ENCODE data around the gene ANKS1A. TPM values are rescaled to one million over a fixed set of nuclear protein-coding genes. Genes with fewer than 3 reads are reported as not detected.
"Not testable (repeated sequence)": the region's sequence is repeated elsewhere in the genome, so short reads cannot be mapped to it uniquely, and the experiment has no call there.

ANKS1A gene
- total and polyA plus RNA-seq, 2 experiments from 2014 or later, result 12.1 to 31.9 TPM

DNA sequence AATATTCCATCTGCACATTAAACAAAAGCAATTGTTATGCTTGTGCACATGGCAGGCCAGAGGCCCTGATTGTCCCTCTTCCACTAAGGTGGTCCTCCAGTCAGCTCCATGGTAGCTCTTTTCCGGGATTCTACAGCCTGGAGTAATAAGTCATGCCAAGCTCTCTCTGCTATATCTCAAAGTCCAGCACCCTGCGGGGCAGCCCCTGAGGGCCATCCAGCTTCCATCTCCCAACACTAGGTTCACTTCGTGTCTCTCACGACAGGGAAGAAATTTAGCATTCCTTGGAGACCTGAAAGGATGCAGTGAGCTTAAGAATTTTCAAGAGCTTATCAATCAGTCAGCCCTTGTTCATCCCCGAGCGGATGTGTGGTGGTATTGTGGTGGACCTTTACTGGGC lies 112.3 kb downstream of the ANKS1A start:
- Mint-ChIP-seq H3K27ac (peak overlapping the region; percentile 67; the same call in 1 of the 2 replicates), H3K36me3 (ENCODE audit: low read depth) (peaks cover 33% of the 10 kb centered on the region)
- DNase-seq (ENCODE audit: low spot score); H3K9me3 Mint-ChIP-seq; H3K27ac ChIP-seq (ENCODE audit: low read depth); H3K4me3 Mint-ChIP-seq; H3F3A ChIP-seq (replicated peaks; ENCODE audit: low read depth); H4K20me1 ChIP-seq (replicated peaks; ENCODE audit: insufficient read depth); H3K4me1 Mint-ChIP-seq; ATAC-seq; H3K4me1 ChIP-seq (ENCODE audit: insufficient read depth); H3K36me3 ChIP-seq (ENCODE audit: insufficient read depth); H3K4me2 ChIP-seq; H2AFZ ChIP-seq; H3K79me2 ChIP-seq (replicated peaks; ENCODE audit: insufficient read depth); H3K9me2 ChIP-seq (ENCODE audit: insufficient read depth); H3K4me3 ChIP-seq; H3K27me3 Mint-ChIP-seq (ENCODE audit: insufficient read depth, low read depth, poor library complexity); H3K27me3 ChIP-seq (ENCODE audit: insufficient read depth): not testable (repeated sequence)

GRCh38 chr6:35003886-35004530 lies 115.0 kb downstream of the ANKS1A start:
- ATAC-seq; H3K27me3 Mint-ChIP-seq (ENCODE audit: insufficient read depth, low read depth, poor library complexity); H3K4me1 Mint-ChIP-seq; H2AFZ ChIP-seq; H3K27ac ChIP-seq (ENCODE audit: low read depth); H3K4me1 ChIP-seq (ENCODE audit: insufficient read depth); H3K36me3 Mint-ChIP-seq (ENCODE audit: low read depth); H3K79me2 ChIP-seq (replicated peaks; ENCODE audit: insufficient read depth); H3K4me3 Mint-ChIP-seq; DNase-seq (ENCODE audit: low spot score); H3K4me3 ChIP-seq; H3F3A ChIP-seq (replicated peaks; ENCODE audit: low read depth); H3K4me2 ChIP-seq; H3K9me3 Mint-ChIP-seq; H3K9me2 ChIP-seq (ENCODE audit: insufficient read depth); H4K20me1 ChIP-seq (replicated peaks; ENCODE audit: insufficient read depth); H3K27me3 ChIP-seq (ENCODE audit: insufficient read depth); H3K27ac Mint-ChIP-seq; H3K36me3 ChIP-seq (ENCODE audit: insufficient read depth): not testable (repeated sequence)

DNA sequence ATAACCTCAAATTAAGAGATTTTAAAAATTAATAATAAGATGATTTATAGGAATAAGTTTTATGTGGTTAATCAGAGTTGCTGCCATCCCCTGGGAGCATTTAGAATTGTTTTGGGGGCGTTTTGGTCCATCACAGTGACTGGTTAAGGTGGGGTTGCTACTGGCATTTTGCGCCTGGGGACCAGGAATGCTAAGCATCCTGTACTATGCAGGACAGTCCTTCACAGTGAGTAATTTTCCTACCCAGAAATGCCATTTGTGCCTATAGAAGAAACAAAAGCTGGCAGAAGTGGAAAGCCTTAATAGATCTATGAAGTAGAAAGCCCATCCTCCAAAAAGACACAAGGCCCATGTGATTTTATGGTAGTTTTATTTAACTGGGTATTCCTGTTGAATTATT lies 118.0 kb downstream of the ANKS1A start:
- H3K36me3 ChIP-seq (ENCODE audit: insufficient read depth), result peaks cover 2% of the 10 kb centered on the region; the same call in 1 of the 2 replicates
- H3K79me2 ChIP-seq (replicated peaks; ENCODE audit: insufficient read depth), result no peaks in the 10 kb centered on the region
- H4K20me1 ChIP-seq (replicated peaks; ENCODE audit: insufficient read depth), result no peaks in the 10 kb centered on the region; the same call in 1 of the 2 replicates
- no peak overlapping the region for H2AFZ ChIP-seq
- Mint-ChIP-seq H3K9me3 (no peaks in the 10 kb centered on the region), H3K27me3 (ENCODE audit: insufficient read depth, low read depth, poor library complexity) (no peaks in the 10 kb centered on the region), H3K27ac (no peak overlapping the region), H3K4me1 (no peaks in the 10 kb centered on the region; the same call in 2 of the 3 replicates), H3K4me3 (no peak overlapping the region), H3K36me3 (ENCODE audit: low read depth) (peaks cover 2% of the 10 kb centered on the region; the same call in 1 of the 3 replicates)
- H3K9me2 ChIP-seq (ENCODE audit: insufficient read depth), result no peaks in the 10 kb centered on the region
- DNase-seq (ENCODE audit: low spot score) (no peak), ATAC-seq (no peak)
- H3K4me1 ChIP-seq (ENCODE audit: insufficient read depth), result no peaks in the 10 kb centered on the region
- no peak overlapping the region for H3K4me2 ChIP-seq
- no peaks in the 10 kb centered on the region for H3F3A ChIP-seq (replicated peaks; ENCODE audit: low read depth)
- H3K27me3 ChIP-seq (ENCODE audit: insufficient read depth), result no peaks in the 10 kb centered on the region
- H3K4me3 ChIP-seq, result no peak overlapping the region
- H3K27ac ChIP-seq (ENCODE audit: low read depth), result no peak overlapping the region
- no peak for TF ChIP-seq CTCF (conservative IDR thresholded peaks at IDR 0.05; ENCODE audit: low read depth in 2 of 2)
- no peak for TF ChIP-seq ZNF331 (CRISPR knock-in tag; IDR thresholded peaks at IDR 0.05; ENCODE audit: low read depth)
- no peak for TF ChIP-seq NANOG (IDR thresholded peaks at IDR 0.05; ENCODE audit: borderline replicate concordance)
- TF ChIP-seq, protein P1, sequence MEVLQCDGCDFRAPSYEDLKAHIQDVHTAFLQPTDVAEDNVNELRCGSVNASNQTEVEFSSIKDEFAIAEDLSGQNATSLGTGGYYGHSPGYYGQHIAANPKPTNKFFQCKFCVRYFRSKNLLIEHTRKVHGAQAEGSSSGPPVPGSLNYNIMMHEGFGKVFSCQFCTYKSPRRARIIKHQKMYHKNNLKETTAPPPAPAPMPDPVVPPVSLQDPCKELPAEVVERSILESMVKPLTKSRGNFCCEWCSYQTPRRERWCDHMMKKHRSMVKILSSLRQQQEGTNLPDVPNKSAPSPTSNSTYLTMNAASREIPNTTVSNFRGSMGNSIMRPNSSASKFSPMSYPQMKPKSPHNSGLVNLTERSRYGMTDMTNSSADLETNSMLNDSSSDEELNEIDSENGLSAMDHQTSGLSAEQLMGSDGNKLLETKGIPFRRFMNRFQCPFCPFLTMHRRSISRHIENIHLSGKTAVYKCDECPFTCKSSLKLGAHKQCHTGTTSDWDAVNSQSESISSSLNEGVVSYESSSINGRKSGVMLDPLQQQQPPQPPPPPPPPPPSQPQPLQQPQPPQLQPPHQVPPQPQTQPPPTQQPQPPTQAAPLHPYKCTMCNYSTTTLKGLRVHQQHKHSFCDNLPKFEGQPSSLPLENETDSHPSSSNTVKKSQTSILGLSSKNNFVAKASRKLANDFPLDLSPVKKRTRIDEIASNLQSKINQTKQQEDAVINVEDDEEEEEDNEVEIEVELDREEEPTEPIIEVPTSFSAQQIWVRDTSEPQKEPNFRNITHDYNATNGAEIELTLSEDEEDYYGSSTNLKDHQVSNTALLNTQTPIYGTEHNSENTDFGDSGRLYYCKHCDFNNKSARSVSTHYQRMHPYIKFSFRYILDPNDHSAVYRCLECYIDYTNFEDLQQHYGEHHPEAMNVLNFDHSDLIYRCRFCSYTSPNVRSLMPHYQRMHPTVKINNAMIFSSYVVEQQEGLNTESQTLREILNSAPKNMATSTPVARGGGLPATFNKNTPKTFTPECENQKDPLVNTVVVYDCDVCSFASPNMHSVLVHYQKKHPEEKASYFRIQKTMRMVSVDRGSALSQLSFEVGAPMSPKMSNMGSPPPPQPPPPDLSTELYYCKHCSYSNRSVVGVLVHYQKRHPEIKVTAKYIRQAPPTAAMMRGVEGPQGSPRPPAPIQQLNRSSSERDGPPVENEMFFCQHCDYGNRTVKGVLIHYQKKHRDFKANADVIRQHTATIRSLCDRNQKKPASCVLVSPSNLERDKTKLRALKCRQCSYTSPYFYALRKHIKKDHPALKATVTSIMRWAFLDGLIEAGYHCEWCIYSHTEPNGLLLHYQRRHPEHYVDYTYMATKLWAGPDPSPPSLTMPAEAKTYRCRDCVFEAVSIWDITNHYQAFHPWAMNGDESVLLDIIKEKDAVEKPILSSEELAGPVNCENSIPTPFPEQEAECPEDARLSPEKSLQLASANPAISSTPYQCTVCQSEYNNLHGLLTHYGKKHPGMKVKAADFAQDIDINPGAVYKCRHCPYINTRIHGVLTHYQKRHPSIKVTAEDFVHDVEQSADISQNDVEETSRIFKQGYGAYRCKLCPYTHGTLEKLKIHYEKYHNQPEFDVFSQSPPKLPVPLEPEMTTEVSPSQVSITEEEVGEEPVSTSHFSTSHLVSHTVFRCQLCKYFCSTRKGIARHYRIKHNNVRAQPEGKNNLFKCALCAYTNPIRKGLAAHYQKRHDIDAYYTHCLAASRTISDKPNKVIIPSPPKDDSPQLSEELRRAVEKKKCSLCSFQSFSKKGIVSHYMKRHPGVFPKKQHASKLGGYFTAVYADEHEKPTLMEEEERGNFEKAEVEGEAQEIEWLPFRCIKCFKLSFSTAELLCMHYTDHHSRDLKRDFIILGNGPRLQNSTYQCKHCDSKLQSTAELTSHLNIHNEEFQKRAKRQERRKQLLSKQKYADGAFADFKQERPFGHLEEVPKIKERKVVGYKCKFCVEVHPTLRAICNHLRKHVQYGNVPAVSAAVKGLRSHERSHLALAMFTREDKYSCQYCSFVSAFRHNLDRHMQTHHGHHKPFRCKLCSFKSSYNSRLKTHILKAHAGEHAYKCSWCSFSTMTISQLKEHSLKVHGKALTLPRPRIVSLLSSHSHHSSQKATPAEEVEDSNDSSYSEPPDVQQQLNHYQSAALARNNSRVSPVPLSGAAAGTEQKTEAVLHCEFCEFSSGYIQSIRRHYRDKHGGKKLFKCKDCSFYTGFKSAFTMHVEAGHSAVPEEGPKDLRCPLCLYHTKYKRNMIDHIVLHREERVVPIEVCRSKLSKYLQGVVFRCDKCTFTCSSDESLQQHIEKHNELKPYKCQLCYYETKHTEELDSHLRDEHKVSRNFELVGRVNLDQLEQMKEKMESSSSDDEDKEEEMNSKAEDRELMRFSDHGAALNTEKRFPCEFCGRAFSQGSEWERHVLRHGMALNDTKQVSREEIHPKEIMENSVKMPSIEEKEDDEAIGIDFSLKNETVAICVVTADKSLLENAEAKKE (CRISPR knock-in tag; IDR thresholded peaks at IDR 0.05), result no peak
- TF ChIP-seq POLR2AphosphoS5 (IDR thresholded peaks at IDR 0.05; ENCODE audit: low read depth), result no peak
- TF ChIP-seq JUNB (IDR thresholded peaks at IDR 0.05; ENCODE audit: unreplicated experiment), result no peak
- TF ChIP-seq, protein P2, sequence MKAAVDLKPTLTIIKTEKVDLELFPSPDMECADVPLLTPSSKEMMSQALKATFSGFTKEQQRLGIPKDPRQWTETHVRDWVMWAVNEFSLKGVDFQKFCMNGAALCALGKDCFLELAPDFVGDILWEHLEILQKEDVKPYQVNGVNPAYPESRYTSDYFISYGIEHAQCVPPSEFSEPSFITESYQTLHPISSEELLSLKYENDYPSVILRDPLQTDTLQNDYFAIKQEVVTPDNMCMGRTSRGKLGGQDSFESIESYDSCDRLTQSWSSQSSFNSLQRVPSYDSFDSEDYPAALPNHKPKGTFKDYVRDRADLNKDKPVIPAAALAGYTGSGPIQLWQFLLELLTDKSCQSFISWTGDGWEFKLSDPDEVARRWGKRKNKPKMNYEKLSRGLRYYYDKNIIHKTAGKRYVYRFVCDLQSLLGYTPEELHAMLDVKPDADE (IDR thresholded peaks at IDR 0.05), result no peak
- TF ChIP-seq CREB1 (CRISPR knock-in tag; IDR thresholded peaks at IDR 0.05; ENCODE audit: low read depth), result no peak

All from GM23338 (cell line).